HG02870 (cell line): ENCODE results near the gene CDC25C.

Source experiments
- ATAC-seq: cut with Tn5 transposase; IDR thresholded peaks from one replicate; pipeline ENCODE4 v1.9.1; 2021; ENCODE audit warnings: mild to moderate bottlenecking, moderate library complexity; ENCODE audit not compliant: unreplicated experiment

The CDC25C gene

GRCh38 chr5:138331449-138332368, at the start of gene CDC25C:
Gene CDC25C (minus strand): TSS chr5:138331804. CDS start chr5:138331180, 624 bp downstream.
- peak; percentile 99 for ATAC-seq

GRCh38 chr5:138372653-138373052, 41.0 kb upstream of the CDC25C start:
- no peak for ATAC-seq

GRCh38 chr5:138372225-138372624, 40.6 kb upstream of the CDC25C start:
- ATAC-seq: peak; percentile 86

GRCh38 chr5:138371454-138371853, 39.9 kb upstream of the CDC25C start:
- no peak for ATAC-seq

GRCh38 chr5:138370537-138370936, 38.9 kb upstream of the CDC25C start:
- no peak for ATAC-seq

- ATAC-seq: no peak
These were observed 38.1 kb upstream of the CDC25C start for GRCh38 chr5:138369706-138370105.

- no peak for ATAC-seq
These were observed 37.7 kb upstream of the CDC25C start for GRCh38 chr5:138369261-138369660.

- ATAC-seq: peak; percentile 46
These were observed 35.2 kb upstream of the CDC25C start for GRCh38 chr5:138366632-138367382.

- ATAC-seq: no peak
These were observed 33.0 kb upstream of the CDC25C start for GRCh38 chr5:138364576-138364975.

- ATAC-seq: no peak
These were observed 29.4 kb upstream of the CDC25C start for GRCh38 chr5:138360941-138361452.

- ATAC-seq: no peak
These were observed 28.0 kb upstream of the CDC25C start for GRCh38 chr5:138359621-138360020.

- peak; percentile 49 for ATAC-seq
These were observed 23.3 kb upstream of the CDC25C start for GRCh38 chr5:138354926-138355378.

- ATAC-seq: no peak
These were observed 22.8 kb upstream of the CDC25C start for GRCh38 chr5:138354387-138354786.

GRCh38 chr5:138353560-138354080, 22.0 kb upstream of the CDC25C start:
- no peak for ATAC-seq

GRCh38 chr5:138352722-138353559, 21.3 kb upstream of the CDC25C start:
- ATAC-seq: peak; percentile 29

- peak; percentile 45 for ATAC-seq
These were observed 20.6 kb upstream of the CDC25C start, which contains the start of gene KDM3B for GRCh38 chr5:138352071-138352721. Gene KDM3B (plus strand): TSS chr5:138352685. CDS start chr5:138352796, 111 bp downstream.

- ATAC-seq: no peak
These were observed 19.9 kb upstream of the CDC25C start for GRCh38 chr5:138351517-138351916.

- no peak for ATAC-seq
These were observed 19.5 kb upstream of the CDC25C start for GRCh38 chr5:138351056-138351455.

- no peak for ATAC-seq
These were observed 18.9 kb upstream of the CDC25C start for GRCh38 chr5:138350563-138350890.
